Colon (tissue), 2 donors: ENCODE results near the gene CLSTN1.

Experiments used
- FAIRE-seq: peaks from 2 replicates; lab custom pipeline; 2012; peaks lifted over from hg19 to GRCh38; lab: Jason Lieb, UNC
- donor health status: control.
- donor health status: control.

Gene CLSTN1

GRCh38 chr1:9850442-9851162 is 26.8 kb upstream of the CLSTN1 start:
- no peak for FAIRE-seq

- no peak for FAIRE-seq
Observed at GRCh38 chr1:9849691-9850441, 26.1 kb upstream of the CLSTN1 start.

GRCh38 chr1:9848022-9848421 is 24.3 kb upstream of the CLSTN1 start:
- no peak for FAIRE-seq

- FAIRE-seq, result no peak
Observed at GRCh38 chr1:9847269-9847668, 23.5 kb upstream of the CLSTN1 start.

GRCh38 chr1:9846611-9847171 is 22.9 kb upstream of the CLSTN1 start:
- no peak for FAIRE-seq

- FAIRE-seq, result no peak
Observed at GRCh38 chr1:9845914-9846313, 22.1 kb upstream of the CLSTN1 start.

GRCh38 chr1:9844756-9845155 is 21.0 kb upstream of the CLSTN1 start:
- no peak for FAIRE-seq

GRCh38 chr1:9844106-9844505 is 20.3 kb upstream of the CLSTN1 start:
- no peak for FAIRE-seq

- no peak for FAIRE-seq
Observed at GRCh38 chr1:9843576-9843945, 19.8 kb upstream of the CLSTN1 start.

- no peak for FAIRE-seq
Observed at GRCh38 chr1:9842781-9843575, 19.2 kb upstream of the CLSTN1 start.

GRCh38 chr1:9842073-9842711 is 18.4 kb upstream of the CLSTN1 start:
- no peak for FAIRE-seq

GRCh38 chr1:9841460-9841859 is 17.7 kb upstream of the CLSTN1 start:
- FAIRE-seq, result no peak

- FAIRE-seq, result no peak
Observed at GRCh38 chr1:9840176-9840575, 16.4 kb upstream of the CLSTN1 start.

- no peak for FAIRE-seq
Observed at GRCh38 chr1:9838946-9839345, 15.2 kb upstream of the CLSTN1 start.

GRCh38 chr1:9836632-9836960 is 12.8 kb upstream of the CLSTN1 start:
- FAIRE-seq, result no peak

- no peak for FAIRE-seq
Observed at GRCh38 chr1:9835758-9836631, 12.2 kb upstream of the CLSTN1 start.

GRCh38 chr1:9835404-9835757 is 11.6 kb upstream of the CLSTN1 start:
- no peak for FAIRE-seq

GRCh38 chr1:9833632-9834031 is 9.9 kb upstream of the CLSTN1 start:
- no peak for FAIRE-seq

- FAIRE-seq, result no peak
Observed at GRCh38 chr1:9827558-9828185, 3.9 kb upstream of the CLSTN1 start.

GRCh38 chr1:9826616-9827015 is 2.9 kb upstream of the CLSTN1 start:
- FAIRE-seq, result no peak

- no peak for FAIRE-seq
Observed at GRCh38 chr1:9826087-9826486, 2.3 kb upstream of the CLSTN1 start.
